HCT116 (cell line): ENCODE measurements around the gene RPL41. TPM values are rescaled to one million over a fixed set of nuclear protein-coding genes. Genes with fewer than 3 reads are reported as not detected.
"Not testable (repeated sequence)": the region's sequence is repeated elsewhere in the genome, so short reads cannot be mapped to it uniquely, and the experiment has no call there.

Experiments used
- ATAC-seq: fragments of 200-7000 bp; cut with Tn5 transposase; 2 replicates; pipeline ENCODE4 v1.9.1; 2020; ENCODE audit warnings: mild to moderate bottlenecking, moderate library complexity
- BruUV-seq: library from RNA; stranded (reverse); fragments of 400-500 nt; replicated peaks from 2 replicates; lab custom pipeline; 2021; lab: Mats Ljungman, UMichigan
- CTCF ChIA-PET: fragments of 300-600 bp; sonication (Branson Sonifier 250); formaldehyde crosslinking; loops from one replicate; lab custom pipeline; 2021; ENCODE audit warnings: antibody characterized with exemption; lab: Charles Lee
- POLR2A ChIA-PET: fragments of 300-600, 350-600 bp; sonication (Branson Sonifier 250); formaldehyde crosslinking; loops from one replicate; lab custom pipeline; 2021; ENCODE audit warnings: antibody characterized with exemption; lab: Charles Lee
- RAD21 ChIA-PET, 2 experiments: fragments of 300-600 bp; sonication (Branson Sonifier 250); formaldehyde crosslinking; loops; one replicate each; lab custom pipeline; 2023; ENCODE audit warnings: low total read pairs in 2 of 2; ENCODE audit not compliant: uncharacterized antibody in 2 of 2, unreplicated experiment in 2 of 2, low non-redundant PET in 1 of 2; lab: Charles Lee
- DNase-seq: peaks from one replicate; pipeline ENCODE4 v3.0.0-alpha.2; 2010; ENCODE audit warnings: low read depth, low spot score
- H2AFZ ChIP-seq: fragments of 200-600 bp; shearing (Covaris generic), sonication (generic); 2 replicates; pipeline ENCODE4 v1.6.1; 2017; ENCODE audit warnings: low read depth, mixed run types, mixed read lengths, antibody characterized with exemption, low read length; ENCODE audit not compliant: poor library complexity, severe bottlenecking
- H3K27ac ChIP-seq: 2 replicates; pipeline ENCODE4 v1.5.1; 2012; ENCODE audit warnings: low read depth, low read length
- H3K27me3 ChIP-seq: fragments of 200-600 bp; sonication (generic); 2 replicates; pipeline ENCODE4 v1.6.1; 2016; ENCODE audit warnings: mixed run types, low read length, mixed read lengths; ENCODE audit not compliant: insufficient read depth
- H3K36me3 ChIP-seq, 2 experiments: fragments of 200-500 bp in 1 of 2; fragments of 200-600 bp in 1 of 2; sonication (Bioruptor generic) in 1 of 2; sonication (generic) in 1 of 2; 2 replicates each; pipeline versions ENCODE4 v1.5.1 to v1.6.1; 2014 to 2016; ENCODE audit warnings: low read length in 2 of 2, inconsistent platforms in 1 of 2, mixed read lengths in 1 of 2, mixed run types in 1 of 2; ENCODE audit not compliant: insufficient read depth in 2 of 2, control insufficient read depth in 1 of 2
- H3K4me1 ChIP-seq, 2 experiments: fragments of 200-600 bp in 1 of 2; sonication (generic) in 1 of 2; 2 replicates each; pipeline versions ENCODE4 v1.5.1 to v1.6.1; 2012 to 2017; ENCODE audit warnings: low read length in 2 of 2, inconsistent platforms in 1 of 2, mild to moderate bottlenecking in 1 of 2, mixed read lengths in 1 of 2, mixed run types in 1 of 2, moderate library complexity in 1 of 2; ENCODE audit not compliant: insufficient read depth in 2 of 2, control insufficient read depth in 1 of 2
- H3K4me2 ChIP-seq: fragments of 200-600 bp; sonication (generic); 2 replicates; pipeline ENCODE4 v1.6.1; 2017; ENCODE audit warnings: mixed run types, low read length, mixed read lengths
- H3K4me3 ChIP-seq, 2 experiments: fragments of 200-600 bp in 1 of 2; sonication (generic) in 1 of 2; replicated peaks in 1 of 2; 2 replicates each; pipeline ENCODE4 v1.5.1; 2011 to 2016; ENCODE audit warnings: low read length in 2 of 2, control low read depth in 1 of 2, low read depth in 1 of 2, mild to moderate bottlenecking in 1 of 2, mixed read lengths in 1 of 2, mixed run types in 1 of 2
- H3K79me2 ChIP-seq: fragments of 200-600 bp; sonication (generic); 2 replicates; pipeline ENCODE4 v1.6.1; 2017; ENCODE audit warnings: mild to moderate bottlenecking, mixed run types, low read length, moderate library complexity, mixed read lengths; ENCODE audit not compliant: insufficient read depth
- H3K9ac ChIP-seq: fragments of 200-600 bp; sonication (generic); 2 replicates; pipeline ENCODE4 v1.6.1; 2016; ENCODE audit warnings: low read length, mixed read lengths
- H3K9me2 ChIP-seq: fragments of 200-600 bp; sonication (generic), shearing (Covaris generic); 2 replicates; pipeline ENCODE4 v1.6.1; 2017; ENCODE audit warnings: mixed run types, mild to moderate bottlenecking, moderate library complexity; ENCODE audit not compliant: insufficient read depth
- H3K9me3 ChIP-seq, 2 experiments: fragments of 200-500 bp in 1 of 2; fragments of 200-600 bp in 1 of 2; sonication (Bioruptor generic) in 1 of 2; sonication (generic) in 1 of 2; 2 replicates each; pipeline ENCODE4 v1.6.1; 2014 to 2017; ENCODE audit warnings: low read length in 2 of 2, mixed read lengths in 2 of 2, inconsistent platforms in 1 of 2, low read depth in 1 of 2, mild to moderate bottlenecking in 1 of 2, mixed run types in 1 of 2, moderate library complexity in 1 of 2; ENCODE audit not compliant: control insufficient read depth in 1 of 2, insufficient read depth in 1 of 2
- H4K20me1 ChIP-seq: fragments of 200-600 bp; sonication (generic), shearing (Covaris generic); 2 replicates; pipeline ENCODE4 v1.6.1; 2017; ENCODE audit warnings: mixed run types, mild to moderate bottlenecking, moderate library complexity; ENCODE audit not compliant: insufficient read depth
- CTCF ChIP-seq, 3 experiments: fragments of 200-600 bp in 1 of 3; sonication (generic) in 1 of 3; IDR thresholded peaks in 2 of 3; conservative IDR thresholded peaks in 1 of 3; 2 replicates each; pipeline ENCODE4 v1.5.1; 2012 to 2017; ENCODE audit warnings: low read depth in 2 of 3, low read length in 2 of 3, antibody characterized with exemption in 1 of 3, borderline replicate concordance in 1 of 3, control low read depth in 1 of 3, mild to moderate bottlenecking in 1 of 3, mixed read lengths in 1 of 3, mixed run types in 1 of 3, moderate library complexity in 1 of 3; ENCODE audit not compliant: insufficient read depth in 1 of 3
- POLR2AphosphoS5 ChIP-seq: IDR thresholded peaks from 2 replicates; pipeline ENCODE4 v1.6.1; 2011; ENCODE audit warnings: mild to moderate bottlenecking, low read depth, low read length, moderate library complexity
- ZFX ChIP-seq: fragments of 450-650 bp; IDR thresholded peaks from 2 replicates; pipeline ENCODE4 v1.6.1; 2017
- intact Hi-C: fragments of 100-400 bp; cut with micrococcal nuclease; formaldehyde crosslinking; loops from 2 replicates; pipeline ENCODE4 v1.10.0; 2022
- total RNA-seq: library from RNA; stranded (reverse); gene quantifications from one replicate; pipeline ENCODE4 v1.2.1, GENCODE V29; 2021; ENCODE audit not compliant: unreplicated experiment
- TF ChIP-seq, protein P1 (sequence below): IDR thresholded peaks from 2 replicates; pipeline ENCODE4 v1.6.1; 2011; ENCODE audit warnings: mild to moderate bottlenecking, low read length, moderate library complexity; ENCODE audit not compliant: insufficient replicate concordance; ENCODE audit errors: extremely low read depth

Gene RPL41
- total RNA-seq, 1 experiment from 2014 or later, result 4,327 TPM

DNA sequence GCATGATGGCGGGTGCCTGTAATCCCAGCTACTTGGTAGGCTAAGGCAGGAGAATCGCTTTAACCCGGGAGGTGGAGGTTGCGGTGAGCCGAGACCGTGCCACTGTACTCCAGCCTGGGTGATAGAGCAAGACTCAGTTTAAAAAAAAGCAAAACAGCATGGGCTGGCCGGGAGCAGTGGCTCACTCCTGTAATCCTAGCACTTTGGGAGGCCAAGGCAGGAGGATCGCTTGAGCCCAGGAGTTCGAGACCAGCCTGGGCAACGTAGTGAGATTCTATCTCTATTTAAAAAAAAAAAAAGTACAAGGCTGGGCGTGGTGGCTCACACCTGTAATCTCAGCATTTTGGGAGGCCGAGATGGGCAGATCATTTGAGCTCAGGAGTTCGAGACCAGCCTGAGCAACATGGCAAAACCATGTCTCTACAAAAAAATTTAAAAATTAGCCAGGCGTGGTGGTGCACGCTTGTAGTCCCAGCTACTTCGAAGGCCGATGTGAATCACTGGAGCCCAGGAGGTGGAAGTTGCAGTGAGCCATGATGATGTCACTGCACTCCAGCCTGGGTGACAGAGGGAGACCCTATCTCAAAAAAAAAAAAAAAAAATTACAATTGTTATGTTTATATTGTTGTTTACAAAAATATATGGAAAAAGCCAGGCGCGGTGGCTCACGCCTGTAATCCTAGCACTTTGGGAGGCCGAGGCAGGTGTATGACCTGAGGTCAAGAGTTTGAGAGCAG is 40.2 kb downstream of the RPL41 start:
- H4K20me1 ChIP-seq, DNase-seq, POLR2A ChIA-PET, BruUV-seq, H3K4me3 ChIP-seq, H3K9me3 ChIP-seq, H3K27me3 ChIP-seq, H2AFZ ChIP-seq, CTCF ChIA-PET, intact Hi-C loops, RAD21 ChIA-PET, H3K9me2 ChIP-seq, ATAC-seq: not testable (repeated sequence)
- peak overlapping the region; percentile 94 for H3K27ac ChIP-seq
- H3K79me2 ChIP-seq, result peaks cover 35% of the 10 kb centered on the region
- H3K4me2 ChIP-seq, result peak overlapping the region; percentile 81
- H3K4me1 ChIP-seq, result peaks cover 16 to 35% of the 10 kb centered on the region in 2 experiments
- H3K36me3 ChIP-seq, result peaks cover 18 to 27% of the 10 kb centered on the region in 2 experiments; a peak in 3 of 4 replicates
- peak overlapping the region; percentile 68; the same call in 1 of the 2 replicates for H3K9ac ChIP-seq

DNA sequence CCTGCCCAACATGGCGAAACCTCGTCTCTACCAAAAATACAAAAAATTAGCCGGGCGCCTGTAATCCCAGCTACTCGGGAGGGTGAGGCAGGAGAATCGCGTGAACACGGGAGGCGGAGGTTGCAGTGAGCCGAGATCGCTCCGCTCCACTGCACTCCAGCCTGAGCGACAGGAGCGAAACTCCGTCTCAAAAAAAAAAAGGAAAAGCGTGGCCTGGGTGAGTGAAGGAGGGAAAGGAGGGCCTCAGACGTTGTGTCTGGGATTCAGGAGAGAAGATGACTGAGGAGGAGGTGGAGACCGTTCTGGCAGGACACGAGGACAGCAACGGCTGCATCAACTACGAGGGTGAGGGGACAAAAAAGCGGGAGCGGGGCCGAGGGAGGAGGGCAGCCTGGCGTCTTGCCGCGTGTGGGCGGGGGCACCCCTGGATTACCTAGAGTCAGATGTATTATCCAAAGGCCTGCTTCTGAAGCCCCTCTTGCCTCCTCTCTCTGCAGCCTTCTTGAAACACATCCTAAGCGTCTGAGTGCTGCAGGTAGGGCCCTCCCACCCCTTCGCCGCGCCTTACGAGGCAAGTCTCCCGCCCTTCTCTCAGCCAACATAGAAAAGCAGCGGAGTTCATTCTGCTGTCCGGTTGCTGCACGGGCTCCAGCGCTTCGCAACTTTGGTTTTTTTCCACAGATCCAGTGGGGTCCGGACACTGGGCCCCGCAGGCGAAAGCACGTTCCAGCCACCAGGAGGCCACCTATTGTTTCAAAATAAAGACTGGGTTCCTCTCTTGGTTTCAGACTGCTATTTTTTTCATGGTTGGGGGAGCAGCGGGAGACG is 41.0 kb downstream of the RPL41 start:
- H3K4me1 ChIP-seq, result peaks cover 16 to 32% of the 10 kb centered on the region in 2 experiments
- H3K9me2 ChIP-seq, result no peaks in the 10 kb centered on the region
- DNase-seq (peak; percentile 70), ATAC-seq (peak; percentile 64)
- CTCF ChIA-PET, result no interaction called here
- intact Hi-C loops, result loop anchor here (2.0 kb wide), 1 partner anchor 39 kb away; the partner anchor contains the start of gene ZC3H10
- 0 out of 2 replicates have a peak, but pooled peaks have one; percentile 15 for TF ChIP-seq ZFX
- TF ChIP-seq, protein P1, sequence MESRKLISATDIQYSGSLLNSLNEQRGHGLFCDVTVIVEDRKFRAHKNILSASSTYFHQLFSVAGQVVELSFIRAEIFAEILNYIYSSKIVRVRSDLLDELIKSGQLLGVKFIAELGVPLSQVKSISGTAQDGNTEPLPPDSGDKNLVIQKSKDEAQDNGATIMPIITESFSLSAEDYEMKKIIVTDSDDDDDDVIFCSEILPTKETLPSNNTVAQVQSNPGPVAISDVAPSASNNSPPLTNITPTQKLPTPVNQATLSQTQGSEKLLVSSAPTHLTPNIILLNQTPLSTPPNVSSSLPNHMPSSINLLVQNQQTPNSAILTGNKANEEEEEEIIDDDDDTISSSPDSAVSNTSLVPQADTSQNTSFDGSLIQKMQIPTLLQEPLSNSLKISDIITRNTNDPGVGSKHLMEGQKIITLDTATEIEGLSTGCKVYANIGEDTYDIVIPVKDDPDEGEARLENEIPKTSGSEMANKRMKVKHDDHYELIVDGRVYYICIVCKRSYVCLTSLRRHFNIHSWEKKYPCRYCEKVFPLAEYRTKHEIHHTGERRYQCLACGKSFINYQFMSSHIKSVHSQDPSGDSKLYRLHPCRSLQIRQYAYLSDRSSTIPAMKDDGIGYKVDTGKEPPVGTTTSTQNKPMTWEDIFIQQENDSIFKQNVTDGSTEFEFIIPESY, result no peak
- peak in 2 of 3 experiments; percentile 73; a peak in 4 of 6 replicates for TF ChIP-seq CTCF (IDR thresholded peaks at IDR 0.05 in 2 of 3, conservative IDR thresholded peaks at IDR 0.05 in 1 of 3; ENCODE audit: borderline replicate concordance in 1 of 3, insufficient read depth in 1 of 3, low read depth in 2 of 3, low read length in 2 of 3)
- TF ChIP-seq POLR2AphosphoS5, result peak; percentile 22; the same call in 1 of the 2 replicates
- H4K20me1 ChIP-seq, result no peaks in the 10 kb centered on the region
- H3K36me3 ChIP-seq, result peaks cover 25 to 33% of the 10 kb centered on the region in 2 experiments; a peak in 3 of 4 replicates
- peak overlapping the region; percentile 81 for H3K4me2 ChIP-seq
- POLR2A ChIA-PET, result interaction anchor here (1.2 kb wide), 1 partner anchor 415 kb away, joined by 3 read pairs; no protein-coding TSS in a partner anchor
- H2AFZ ChIP-seq, result no peak overlapping the region
- H3K9me3 ChIP-seq, result no peaks in the 10 kb centered on the region
- peak overlapping the region; percentile 68 for H3K9ac ChIP-seq
- peak overlapping the region; percentile 39 to 78 for H3K4me3 ChIP-seq
- peak overlapping the region; percentile 94 for H3K27ac ChIP-seq
- H3K79me2 ChIP-seq, result peaks cover 39% of the 10 kb centered on the region
- H3K27me3 ChIP-seq, result no peaks in the 10 kb centered on the region
- BruUV-seq, result TSS peak; percentile 44
- RAD21 ChIA-PET, result no interaction called here
